ENCODE measurements around the gene SIK1. TPM values are rescaled to one million over a fixed set of nuclear protein-coding genes. Genes with fewer than 3 reads are reported as not detected.
"Not testable (repeated sequence)": the region's sequence is repeated elsewhere in the genome, so short reads cannot be mapped to it uniquely, and the experiment has no call there.

Gene SIK1
- total RNA-seq, 1 experiment from 2014 or later, result 23.2 TPM

DNA sequence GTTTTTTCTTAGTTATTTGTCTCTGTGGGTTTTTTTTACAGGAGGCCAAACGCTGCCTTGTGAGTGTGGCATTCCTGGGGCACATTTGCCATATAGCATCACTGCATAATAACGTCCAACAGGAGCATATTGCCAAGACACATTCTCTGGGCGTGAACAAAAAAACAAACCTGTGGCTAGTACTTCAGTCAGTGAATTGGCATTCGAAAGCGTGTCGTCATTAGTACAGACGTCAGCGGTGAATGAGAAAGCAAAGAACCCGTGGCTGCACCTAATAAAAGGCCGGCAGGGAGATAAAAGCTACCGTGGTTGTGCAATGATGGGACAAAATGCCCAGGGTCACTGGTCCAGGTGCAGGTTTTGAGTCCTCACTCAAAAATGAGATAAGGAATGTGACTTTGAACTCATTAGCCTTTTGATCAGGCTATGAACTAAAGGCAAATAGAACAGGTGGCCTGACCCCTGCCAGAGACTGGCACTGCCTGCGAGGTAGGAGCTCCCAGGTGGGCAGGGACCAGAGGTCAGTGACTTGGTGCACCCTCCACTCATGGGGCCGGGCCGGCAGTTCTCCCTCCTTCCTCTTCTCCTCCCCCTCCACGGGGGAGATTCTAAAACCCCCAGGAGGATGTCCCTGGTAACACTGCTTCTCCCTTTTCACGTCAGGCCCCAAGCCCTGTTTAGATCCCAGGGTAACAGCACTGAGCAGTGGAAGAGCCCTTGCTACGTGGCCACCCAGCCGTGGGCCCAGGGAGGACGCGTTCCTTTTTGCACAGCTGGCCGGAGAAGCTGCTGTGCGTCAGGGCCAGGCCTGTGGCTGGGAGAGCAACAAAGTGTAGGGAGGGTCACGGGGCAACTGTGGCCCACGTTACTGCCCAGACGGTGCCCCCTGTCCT, 14.2 kb upstream of the SIK1 start:
- DNase-seq (ENCODE audit: extremely low read depth, low read depth), result not testable (repeated sequence)

DNA sequence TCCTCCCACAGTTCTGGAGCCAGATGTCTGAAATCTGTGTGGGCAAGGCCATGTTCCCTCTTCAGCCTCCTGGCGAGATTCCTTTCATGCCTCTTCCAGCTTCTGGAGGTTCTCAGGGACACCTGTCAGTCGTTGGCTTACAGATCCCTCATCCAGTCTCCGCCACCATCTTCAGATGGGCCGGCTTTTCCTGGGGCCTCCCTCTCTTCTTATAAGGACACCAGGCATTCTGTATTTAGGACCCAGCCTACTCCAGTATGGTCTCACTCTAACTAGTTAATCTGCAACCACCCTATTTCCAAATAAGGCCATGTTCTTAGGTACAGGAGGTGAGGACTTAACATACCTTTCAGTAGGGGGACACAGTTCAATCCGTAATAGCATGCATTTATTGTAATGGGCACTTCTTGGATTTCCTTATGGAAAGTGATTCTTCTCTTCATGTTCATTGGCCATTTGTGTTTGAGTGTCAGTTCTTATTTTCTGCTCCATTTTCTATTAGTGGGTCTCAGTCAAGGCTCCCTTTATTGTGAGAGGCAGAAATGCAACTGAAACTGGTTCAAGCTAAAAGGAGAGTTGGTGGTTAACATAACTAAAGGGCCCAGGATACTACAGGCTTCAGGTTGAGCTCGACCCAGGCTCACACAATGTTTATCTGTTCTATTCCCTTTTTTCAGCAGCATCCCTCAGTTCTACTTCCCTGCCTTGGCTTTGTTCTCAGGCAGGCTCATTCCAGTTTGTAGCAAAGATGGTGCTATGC, 12.6 kb upstream of the SIK1 start:
- not testable (repeated sequence) for DNase-seq (ENCODE audit: extremely low read depth, low read depth)

DNA sequence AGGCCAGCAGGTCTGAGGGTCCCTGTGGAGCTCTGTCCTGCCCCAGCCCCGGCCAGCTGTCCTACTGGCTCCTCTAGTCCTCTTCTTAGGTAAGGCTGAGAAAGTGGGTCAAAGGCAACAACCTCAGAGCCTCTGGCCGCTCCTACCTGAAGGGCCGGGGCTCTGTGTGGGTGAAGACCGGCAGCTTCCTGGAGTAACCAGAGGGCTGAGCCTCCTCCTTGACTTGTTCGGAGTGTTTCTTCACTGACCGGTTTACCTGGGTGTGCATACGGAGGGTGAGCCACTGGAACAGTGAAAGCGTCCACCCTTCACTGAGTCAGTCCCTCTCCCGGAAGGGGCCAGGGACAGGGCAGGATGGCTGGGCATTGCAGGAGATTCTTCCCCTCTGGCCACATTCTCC, 9.3 kb upstream of the SIK1 start:
- DNase-seq (ENCODE audit: extremely low read depth, low read depth), result not testable (repeated sequence)

DNA sequence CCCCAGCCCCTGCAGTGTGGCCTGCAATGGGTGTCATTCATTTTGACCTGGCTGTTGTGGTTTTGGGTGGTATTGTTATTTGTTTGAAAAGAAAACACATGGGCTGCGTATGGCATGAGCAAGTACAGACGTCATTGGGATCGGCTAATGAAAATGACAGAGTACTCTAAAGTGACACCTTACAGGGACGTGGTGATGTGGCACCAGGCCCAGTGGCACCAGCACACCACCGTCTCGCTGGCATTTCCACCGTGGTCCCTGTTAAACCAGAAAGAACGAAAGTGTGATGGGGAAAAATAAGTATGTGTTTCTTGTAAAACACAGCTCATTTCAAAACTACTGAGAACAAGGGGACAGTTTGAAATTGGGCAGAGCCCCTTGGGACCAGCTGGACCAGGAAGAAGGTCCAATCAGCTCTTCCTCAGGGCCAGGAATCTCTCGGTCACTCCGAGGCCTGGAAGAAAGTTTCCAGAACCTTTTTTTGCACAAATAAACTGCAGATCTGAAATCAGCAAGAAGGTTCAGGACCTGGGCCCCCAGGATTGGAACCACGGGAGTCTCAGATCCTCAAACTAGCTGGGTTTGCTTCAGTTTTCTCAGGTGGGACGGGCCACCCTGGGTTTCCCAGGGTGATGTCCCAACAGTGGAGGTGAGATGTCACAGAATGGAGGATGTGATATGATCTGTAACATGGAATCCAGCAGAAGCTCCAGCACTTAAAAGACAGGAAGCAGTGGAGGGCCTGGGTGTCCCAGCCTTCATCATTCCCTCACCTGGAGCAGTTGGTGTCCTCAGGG, 6.6 kb upstream of the SIK1 start:
- DNase-seq (ENCODE audit: extremely low read depth, low read depth), result not testable (repeated sequence)

DNA sequence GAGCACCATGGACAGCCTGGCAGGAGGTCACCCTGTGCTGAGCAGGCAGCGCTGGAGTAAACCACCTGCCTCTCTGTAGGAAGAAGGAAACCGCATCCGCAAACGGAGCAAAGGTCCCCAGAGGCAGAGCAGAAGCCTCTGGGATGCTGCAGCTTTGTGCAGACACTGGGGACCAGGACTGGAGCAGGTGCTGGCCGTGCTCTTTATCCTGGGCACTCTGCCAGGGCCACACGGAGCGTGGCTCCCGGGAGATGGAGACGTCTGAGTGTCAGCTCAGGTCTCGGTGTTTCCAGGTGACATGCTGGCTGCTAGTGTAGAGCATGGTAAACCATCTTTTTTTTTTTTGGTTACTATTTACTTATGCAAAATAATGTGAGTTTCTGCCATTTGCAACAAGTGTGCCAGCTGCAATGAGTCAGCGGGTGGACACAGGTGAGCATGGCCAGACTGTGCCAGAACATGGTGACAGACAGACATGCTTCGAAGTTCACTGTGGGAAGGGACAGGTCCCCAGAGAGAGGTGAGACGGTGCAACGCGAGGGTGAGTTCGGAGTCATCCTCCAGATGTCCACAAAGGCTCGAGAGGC, 4.0 kb upstream of the SIK1 start:
- not testable (repeated sequence) for DNase-seq (ENCODE audit: extremely low read depth, low read depth)

DNA sequence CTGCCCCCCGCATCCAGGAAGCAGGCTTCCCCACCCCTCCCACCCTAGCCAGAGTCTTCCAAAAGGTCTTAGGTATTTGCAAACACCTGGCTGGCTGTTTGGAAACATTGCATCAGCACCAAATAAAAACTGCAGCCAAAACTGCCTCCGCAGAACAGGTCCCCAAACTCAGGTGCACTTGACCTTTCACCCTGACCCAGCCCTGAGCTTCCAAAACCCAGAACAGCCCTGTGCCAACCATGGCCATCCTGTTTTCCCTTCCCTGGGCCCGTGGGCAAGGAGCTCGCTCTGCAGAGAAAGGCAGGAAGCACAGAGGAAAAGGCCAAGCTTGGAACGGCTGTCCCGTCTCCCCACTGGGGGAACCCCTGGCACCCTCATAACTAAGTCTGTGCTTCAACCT, 2.0 kb upstream of the SIK1 start:
- not testable (repeated sequence) for DNase-seq (ENCODE audit: extremely low read depth, low read depth)

DNA sequence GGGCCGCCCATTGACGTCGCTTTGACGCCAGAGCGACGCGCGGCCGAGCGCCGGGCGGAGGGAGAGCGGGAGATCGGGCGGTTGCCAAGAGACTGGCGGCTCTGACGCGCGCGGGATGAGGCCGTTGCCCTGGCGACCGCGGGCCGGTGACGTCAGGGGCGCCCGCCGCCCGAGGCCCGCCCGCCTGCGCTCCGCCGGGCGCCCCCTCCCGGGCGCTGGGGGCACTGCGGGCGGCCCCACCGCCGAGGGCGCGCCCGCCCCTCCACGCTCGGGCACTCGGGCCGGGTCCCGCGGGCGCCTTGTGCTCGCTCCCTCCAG, 270 bp upstream of the SIK1 start:
- not testable (repeated sequence) for DNase-seq (ENCODE audit: extremely low read depth, low read depth)

DNA sequence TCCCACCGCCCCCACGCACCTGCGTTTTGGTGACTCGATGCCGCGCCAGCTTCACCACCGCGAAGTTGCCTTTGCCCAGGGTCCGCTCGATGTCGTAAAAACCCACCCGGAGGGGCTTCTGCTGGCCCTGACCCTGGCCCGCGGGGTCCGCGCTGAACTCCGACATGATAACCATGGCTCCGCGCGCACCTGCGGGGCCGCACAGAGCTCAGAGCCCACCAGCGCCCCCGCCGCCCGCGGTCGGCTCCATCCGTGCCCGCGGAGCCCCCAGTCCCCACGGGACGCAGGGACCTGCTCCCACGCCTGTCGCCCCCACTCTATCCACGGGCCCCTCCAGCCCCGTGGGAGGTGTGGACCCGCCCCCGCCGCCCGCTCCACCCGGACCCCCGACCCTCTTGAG, 927 bp downstream of the SIK1 start:
- not testable (repeated sequence) for DNase-seq (ENCODE audit: extremely low read depth, low read depth)

DNA sequence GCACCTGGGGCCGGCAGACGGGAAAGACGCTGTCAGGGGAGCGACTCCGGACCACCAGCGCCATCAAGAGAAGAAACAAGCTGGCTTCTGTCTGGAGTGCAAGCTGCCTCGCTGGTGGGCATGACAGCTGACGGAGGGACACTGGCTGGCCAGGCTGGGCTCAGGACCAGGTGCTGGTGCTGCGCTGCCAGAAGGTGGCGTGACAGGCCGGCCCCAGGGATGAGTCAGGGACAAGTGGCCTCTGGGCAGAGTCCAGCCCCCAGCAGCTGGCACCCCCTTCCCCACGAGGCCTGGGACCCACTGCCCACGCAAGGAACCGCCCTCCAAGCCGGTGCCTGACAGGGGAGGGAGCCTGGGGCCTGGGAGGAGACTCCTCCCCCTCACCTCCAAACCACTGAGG, 7.5 kb downstream of the SIK1 start:
- DNase-seq (ENCODE audit: extremely low read depth, low read depth), result not testable (repeated sequence)

DNA sequence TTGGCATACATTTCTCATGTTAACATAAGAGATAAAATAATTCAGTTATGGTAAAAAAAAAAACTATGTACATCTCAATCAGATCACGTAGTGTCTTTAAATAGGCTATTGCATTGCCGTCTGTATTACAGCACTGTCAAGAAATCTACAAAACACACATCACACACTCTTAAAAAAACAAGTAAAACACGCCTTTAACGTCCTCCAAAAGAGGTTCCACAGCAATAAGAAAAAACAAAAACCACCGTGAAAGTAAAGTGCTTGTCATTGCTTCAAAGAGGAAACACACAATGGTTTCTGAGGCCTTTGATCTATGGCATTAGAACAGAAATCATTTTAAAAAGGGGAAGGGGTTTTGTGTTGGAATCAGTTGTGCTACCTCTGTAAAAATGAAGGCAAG, 12.4 kb downstream of the SIK1 start:
- DNase-seq (ENCODE audit: extremely low read depth, low read depth), result not testable (repeated sequence)

DNA sequence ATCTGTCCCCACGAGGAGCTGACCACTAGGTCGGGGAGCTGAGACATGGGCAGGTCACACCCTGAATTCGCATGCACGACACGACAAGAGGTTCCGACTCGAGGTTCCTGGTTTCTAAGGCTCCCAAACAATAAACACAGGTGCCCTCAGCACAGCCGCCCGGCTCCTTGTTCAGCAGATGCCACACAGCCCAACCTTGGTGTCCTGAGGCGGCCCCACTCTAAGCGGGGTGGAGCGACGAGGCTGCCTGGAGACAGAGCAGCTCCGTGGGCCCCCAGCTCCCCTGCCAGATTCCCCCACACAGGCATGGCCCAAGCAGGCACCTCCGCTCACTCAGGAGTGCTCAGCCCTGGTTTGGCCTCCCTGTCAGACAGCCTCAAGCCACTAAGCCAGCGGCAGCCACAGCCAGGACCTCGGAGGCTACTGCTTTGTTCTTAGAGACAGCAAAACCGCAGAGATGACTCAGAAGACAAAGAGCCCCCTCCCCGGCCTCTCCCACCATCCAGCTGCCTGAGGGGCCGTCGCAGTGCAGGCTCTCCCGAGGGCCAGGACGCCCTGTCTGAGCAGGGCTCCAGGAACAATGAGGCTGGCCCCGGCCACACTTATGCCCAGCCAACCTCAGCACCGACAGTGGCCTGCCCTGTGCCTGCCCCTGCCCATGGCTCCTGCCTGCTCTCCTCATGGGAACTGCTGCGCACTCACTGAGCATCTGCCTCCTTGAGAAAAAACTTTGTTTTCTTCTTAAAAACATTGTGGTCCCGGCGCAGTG, 14.7 kb downstream of the SIK1 start:
- DNase-seq (ENCODE audit: extremely low read depth, low read depth), result not testable (repeated sequence)

DNA sequence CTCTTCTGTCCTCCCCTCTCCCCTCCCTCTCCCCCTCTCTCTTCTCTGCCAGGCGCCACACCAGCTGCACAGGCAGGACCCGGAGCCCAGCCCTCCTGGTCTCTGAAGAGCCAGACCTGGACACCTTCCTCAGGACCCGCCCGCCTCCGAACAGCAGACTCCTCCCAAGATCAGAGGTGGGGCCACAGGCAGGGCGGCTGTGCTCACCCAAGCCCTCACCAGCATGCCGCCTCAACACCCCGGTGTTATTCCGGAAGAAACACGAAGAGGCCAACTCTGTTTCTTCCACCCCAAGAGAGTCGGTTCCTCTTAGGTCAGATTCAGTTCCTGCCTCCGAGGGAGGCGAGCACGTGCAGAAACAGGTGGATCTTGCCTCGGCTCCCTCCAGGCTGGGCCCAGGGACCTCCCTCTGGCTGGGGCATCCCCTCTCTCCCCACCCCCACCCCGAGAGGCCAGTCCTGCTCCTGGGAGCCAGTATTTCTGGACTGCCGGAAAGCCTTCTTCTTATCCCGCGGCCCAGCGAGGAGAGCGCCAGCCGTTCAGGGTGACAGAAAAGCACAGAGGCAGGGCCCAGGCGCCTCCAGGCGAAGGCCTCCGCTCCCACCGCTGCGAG, 16.4 kb downstream of the SIK1 start:
- DNase-seq (ENCODE audit: extremely low read depth, low read depth), result not testable (repeated sequence)

DNA sequence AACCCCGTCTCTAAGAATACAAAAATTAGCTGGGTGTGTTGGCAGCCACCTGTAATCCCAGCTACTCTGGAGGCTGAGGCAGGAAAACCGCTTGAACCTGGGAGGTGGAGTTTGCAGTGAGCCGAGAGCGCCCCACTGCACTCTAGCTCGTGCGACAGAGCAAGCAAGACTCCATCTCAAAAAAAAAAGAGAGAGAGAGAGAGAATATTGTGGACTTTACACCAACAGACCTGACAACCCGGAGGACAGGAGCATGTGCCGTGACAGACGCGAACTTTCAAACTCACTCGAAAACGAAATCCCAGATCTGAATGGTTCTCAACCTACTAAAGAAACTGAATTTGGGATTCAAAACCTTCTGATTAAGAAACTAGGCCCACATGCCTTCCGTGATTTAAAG, 19.8 kb downstream of the SIK1 start:
- not testable (repeated sequence) for DNase-seq (ENCODE audit: extremely low read depth, low read depth)

DNA sequence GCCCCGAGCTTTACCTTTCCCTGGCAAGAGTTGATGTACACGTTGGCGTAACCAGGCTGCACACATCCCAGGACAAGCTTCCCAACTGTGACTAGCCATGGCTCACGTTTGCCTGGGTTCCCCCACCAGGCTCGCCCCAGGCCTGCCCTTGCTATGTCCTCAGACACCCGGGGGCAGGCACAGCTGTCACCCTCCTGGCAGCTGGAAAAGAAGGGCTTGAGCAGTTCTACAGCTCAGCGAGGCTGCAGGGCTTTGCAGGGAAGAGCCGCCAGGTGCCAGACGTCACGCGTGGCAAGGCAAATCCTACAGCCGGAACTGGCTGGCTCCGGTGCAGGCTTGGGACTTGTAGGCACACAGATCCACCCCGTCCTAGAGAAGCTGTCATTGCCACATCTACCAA, 22.5 kb downstream of the SIK1 start:
- DNase-seq (ENCODE audit: extremely low read depth, low read depth), result not testable (repeated sequence)

DNA sequence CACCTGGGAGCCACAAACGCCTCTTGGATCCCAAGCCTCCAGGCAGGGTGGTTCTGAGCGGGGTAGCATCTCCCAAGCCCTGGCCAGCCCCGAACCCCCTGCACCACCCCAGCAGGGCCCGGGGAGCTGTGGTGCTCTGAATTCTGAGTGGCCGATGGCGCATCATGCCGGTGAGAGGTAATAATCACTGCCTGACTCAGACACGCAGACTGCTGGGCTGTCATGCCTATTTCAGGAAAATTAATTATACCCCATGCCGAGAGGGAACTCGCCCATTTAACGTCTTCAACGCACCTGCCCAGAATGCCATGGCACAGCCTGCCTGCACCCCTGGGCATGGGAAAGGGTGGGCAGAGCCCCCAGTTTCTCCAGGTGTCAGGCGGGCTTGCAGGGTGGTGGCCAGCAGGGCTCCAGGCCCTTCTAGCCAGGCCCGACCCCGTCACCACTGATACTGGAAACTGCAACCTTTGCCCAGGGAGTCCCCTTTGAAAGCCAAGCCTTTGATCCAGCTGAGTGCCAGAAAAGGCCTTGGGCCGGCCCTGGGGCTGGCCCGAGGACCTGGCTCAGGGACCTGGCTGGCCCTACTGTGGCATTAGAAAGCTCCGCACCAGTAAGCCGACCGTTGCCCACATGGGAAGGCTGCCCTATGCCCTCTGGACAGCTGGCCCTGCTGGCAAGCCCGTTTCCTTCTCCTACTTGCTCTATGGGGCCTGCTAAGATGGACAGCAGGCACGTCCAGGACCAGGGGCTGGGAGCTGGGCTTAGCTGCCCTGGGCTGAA, 23.1 kb downstream of the SIK1 start:
- not testable (repeated sequence) for DNase-seq (ENCODE audit: extremely low read depth, low read depth)

DNA sequence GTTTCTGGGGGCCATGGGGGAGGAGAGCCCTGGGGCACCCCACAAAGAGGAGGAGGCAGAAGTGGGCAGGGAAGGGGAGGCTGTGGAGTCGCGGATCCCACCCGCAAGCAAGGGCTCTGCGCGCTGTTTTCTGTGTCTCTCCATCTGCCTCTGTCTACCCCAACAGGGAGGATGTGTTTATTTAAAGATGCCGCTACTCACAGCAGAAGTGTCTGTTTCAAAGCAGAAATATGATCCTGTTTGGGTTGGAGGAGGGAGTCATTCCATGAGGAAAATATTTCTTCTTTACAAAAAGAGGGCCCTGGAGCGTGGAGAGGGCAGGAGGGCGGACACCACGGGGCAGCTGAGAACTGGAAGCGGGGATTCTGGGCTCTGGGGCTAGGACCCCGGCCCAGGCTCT, 25.8 kb downstream of the SIK1 start:
- not testable (repeated sequence) for DNase-seq (ENCODE audit: extremely low read depth, low read depth)

DNA sequence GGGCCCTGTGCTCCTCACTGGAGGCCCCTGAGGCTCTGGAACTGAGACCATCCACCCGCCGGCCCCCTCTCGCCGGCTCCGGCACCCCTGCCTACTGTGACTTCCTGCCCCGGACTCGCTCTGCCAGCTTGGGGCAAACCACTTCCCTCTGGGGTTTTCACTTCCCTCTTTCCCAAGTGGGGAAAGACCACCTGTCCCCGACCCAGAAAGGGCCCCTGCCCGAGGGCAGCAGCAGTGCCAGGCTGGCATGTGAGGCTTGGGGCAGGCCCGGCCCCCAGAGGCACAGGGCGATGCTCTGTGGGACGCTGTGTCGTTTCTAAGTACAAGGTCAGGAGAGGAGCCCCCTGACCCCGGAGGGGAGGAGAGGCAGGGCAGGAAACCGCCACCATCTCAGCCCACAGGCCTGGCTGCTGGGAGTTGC, 27.3 kb downstream of the SIK1 start:
- DNase-seq (ENCODE audit: extremely low read depth, low read depth), result not testable (repeated sequence)

DNA sequence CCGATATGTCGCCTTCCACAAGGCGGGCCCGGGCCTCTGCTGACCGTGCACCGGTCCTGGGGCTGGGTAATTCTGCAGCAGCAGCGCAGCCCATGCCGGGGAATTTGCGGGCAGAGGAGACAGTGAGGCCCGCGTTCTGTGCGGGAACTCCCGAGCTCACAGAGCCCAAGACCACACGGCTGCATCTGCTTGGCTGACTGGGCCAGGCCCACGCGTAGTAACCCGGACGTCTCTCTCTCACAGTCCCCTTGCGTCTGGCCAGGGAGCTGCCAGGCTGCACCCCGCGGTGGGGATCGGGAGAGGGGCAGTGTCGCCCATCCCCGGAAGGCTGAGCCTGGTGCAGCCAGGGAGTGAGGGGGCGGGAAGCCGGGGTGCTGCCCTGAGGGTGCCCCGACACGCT, 27.8 kb downstream of the SIK1 start:
- not testable (repeated sequence) for DNase-seq (ENCODE audit: extremely low read depth, low read depth)

DNA sequence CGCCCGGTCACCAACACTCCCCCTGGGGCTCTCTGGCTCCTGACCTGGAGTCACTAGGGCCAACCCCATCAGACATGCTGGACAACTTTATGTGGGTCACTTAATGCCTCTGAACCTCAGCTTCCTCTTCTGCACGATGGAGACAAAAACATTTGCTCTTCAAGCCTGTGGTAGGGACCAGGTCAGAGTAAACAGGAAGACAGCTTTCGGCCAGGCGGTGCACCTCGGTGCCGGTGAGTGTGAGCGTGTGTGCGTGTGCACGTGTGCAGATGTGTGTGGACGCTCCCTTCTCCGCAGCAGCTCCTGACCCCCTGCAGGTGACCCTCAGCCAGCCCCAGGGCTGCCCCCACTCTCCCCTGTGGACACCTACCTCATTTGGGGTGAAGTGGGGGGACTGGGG, 28.4 kb downstream of the SIK1 start:
- DNase-seq (ENCODE audit: extremely low read depth, low read depth), result not testable (repeated sequence)
